NK-92 treated with Interleukin-12 subunit alpha and Interleukin-12 subunit beta, amount 100 ng/mL, for 24 hours (cell line): ENCODE results near the gene CNOT6L.

Source experiments
- DNase-seq: peaks from one replicate; lab custom pipeline; 2025; lab: John Stamatoyannopoulos, UW

The CNOT6L gene

DNA sequence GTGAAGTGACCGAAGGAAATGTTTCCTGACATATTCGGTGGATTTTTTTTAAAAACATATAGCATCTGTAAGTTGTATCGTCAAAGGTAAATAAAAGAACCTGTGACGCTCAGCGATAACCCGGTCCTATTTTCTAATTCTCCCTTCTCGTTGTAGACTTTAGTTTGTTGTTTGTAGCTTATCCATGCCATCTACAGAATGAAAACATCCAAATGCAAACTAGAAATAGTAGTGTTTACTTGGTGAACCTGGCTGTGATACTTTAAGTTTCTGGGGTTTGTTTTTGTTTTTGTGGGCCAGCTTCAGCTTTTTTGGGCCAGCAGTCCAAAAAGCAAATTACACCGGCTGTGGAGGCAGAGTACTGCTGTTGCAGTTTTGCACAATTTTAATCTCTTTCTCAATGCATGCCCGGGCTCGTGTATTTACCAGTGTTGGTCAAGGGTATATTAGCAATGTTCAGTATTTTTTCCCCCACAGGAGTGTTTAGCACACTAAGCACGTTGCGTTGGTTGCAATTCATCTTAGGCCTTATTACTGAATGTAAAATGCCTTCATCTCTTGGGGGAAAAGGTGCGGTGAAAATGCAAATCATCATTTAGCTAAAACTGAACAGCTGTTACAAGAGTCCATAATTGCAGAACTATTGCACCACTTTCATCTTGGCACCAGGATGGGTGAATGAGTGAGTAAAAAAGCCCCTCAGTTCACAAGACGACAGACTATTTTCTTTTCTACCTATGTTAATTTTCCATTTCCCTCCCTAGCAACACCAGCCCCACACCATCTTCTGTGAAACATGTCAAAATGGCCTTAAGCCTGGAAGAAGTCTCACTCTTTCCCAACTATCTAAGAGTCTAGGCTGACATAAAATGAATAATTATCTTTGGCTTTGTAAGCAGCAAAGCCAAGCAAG, 1.7 kb upstream of the CNOT6L start:
- peak; percentile 6 for DNase-seq

DNA sequence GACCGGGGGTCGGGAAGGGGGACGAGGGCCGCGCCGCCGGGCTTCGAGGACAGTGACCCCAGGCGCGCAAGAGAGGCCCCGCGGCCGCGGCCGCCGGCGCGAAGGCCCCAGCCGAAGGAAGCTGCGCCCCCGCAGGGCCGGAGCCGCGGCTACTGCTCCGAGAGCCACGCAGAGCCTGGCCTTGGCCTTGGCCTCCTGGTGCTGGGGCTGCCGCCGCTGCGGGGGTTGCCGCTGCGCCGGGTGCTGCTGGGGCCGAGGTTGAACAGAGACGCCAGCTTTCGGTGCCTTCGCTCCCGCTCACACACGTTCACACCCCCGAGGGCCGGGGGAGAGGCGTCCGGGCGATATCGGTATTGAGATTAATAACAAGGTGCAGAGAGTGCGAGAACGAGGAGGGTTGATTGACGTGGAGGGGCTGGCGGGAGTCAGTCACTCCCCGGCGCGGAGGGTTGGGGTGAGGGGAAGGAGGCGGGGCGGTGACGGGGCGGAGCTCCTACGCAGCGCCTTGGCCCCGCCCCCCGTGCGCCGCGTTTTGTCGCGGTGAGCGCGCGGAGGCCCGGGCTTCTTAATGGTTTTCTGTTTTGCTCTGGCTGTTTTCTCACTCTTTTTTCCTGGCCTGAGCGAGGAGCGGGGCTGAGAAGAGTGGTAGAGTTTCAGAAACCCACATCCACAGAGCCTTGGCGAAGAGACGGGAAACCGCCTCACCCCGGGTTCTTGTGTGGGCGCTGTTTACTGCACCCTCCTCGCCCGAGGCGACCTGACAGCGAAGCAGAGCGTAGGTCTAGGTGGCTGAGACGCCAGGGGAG, 878 bp upstream of the CNOT6L start:
- DNase-seq: peak; percentile 82

DNA sequence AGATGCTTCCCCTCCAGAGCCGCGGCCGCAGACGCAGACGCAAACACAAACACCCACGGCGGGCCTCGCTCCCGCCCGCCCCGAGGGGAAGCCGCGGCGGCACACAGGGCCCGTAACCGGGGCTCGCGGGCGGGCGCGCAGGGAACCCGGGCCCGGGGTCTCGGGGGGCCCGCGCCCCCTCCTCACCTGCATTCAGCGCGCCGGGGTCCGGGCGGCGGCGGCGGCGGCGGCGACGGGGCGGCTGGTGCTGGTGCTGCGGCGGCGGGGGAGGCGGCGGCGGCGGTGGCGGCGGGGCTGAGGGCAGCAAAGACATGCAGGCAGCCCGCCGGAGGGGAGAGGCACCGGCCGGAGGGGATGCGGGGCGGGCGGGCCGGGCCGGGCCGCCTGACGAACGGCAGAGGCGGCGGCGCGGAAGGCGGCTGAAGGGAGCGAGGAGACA, 255 bp upstream of the CNOT6L start:
- DNase-seq: no peak

DNA sequence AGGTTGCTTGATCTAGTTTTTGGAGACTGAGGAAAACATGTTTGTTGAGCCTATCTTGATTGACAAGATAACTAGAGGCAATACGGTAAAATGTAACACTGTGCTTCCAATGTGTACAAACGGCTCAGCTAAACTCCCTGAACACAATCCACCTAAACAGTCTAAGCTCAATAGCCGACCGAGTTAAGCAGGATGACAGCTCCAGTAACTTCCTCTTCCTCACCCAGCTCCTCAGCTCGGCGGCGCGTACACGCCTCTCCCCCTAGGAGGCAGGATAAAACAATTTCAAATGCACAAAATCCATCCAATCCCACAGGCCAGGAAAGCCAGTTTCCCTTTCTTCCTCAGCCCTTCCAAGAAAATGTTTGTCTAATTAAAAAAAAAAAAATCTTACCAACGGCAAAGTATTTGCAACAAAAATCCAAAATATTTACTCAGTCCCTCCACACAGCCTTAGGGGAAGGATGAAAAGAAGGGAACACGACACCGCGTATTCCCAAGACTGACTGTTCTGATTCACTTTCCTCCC, 1.0 kb downstream of the CNOT6L start:
- DNase-seq: peak; percentile 7

DNA sequence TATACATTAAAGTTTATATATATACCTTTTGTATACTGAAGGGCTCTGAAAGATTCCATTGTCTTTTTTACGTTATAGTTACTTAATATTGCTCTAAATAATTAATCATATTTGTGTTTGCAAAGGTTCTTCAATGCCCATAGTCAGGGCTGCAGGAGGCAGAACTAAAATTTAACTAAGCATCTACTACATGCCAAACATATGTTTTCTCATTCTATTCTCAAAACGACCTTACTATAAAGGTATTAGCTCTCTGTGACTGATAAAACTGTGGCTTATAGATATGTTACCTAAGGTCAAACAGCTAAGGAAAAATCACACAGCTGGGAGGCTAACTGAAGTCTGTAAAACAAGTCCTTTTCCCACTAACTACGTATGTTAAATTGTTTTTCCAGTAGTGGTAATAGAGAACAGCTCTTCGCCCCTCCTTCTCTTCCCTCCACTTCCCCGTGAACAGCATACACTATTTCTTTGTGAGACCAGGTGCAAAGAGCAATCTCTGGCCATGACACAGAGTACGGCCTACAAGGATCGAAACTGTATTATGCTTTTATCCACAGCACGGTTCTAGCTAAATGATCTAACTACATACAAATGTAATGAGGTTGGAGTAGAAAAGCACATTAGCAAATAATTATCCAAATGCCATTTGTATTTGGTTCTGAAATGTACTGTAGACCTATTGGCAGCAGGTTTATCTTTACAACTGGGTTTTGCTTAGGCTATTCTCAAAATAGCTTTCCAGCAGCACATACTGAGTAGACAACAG, 1.7 kb downstream of the CNOT6L start:
- no peak for DNase-seq

DNA sequence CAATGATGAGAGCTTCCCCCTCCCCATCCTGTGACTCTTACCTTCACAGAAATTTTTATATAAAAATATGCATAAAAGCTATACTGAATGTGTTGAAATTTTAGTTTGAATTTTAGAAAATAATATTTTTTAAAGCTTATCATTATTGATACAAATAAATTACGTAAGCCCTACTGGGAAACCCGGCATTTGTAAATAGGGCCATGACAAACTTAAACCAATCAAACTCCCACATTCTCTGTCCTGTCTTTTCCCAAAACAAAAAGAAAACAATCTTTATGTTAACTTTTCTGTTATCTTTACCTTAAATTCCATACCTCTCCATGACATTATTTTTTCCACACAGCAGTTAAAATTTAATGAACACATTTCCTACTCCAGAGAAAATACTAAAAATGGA, 2.6 kb downstream of the CNOT6L start:
- DNase-seq: no peak

DNA sequence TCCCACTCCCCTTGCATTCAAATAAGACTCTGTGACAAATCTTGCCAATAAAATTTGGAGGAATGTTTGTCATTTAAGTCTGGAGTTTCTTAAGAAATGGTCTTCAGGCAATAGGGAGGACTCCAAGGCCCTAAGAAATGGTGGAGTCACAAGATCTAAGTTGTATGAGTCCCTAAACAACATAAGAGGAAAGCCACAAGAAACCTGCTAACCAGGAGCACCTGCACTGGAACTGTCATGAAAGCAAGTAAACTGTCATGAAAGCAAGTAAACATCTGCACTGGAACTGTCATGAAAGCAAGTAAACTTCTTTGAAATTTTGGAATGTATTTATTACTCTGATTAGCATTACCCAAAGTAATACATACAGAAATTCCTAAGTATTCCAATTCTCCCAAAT, 3.5 kb downstream of the CNOT6L start:
- no peak for DNase-seq

DNA sequence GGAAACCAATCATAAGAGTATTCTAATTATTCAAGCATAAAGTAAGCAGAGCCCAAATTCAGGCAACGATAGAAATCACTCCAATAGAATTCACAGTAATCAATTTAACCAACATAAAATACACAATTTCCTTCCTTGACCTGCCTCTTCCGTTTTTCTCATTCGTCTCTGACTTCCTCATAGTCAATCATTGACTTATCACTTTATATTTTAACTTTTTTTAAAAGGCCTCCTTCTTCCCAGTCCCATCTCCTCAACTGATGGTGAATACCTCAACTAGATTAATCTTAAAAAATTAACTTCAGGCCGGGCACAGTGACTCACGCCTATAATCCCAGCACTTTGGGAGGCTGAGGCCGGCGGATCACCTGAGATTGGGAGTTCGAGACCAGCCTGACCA, 13.3 kb downstream of the CNOT6L start:
- no peak for DNase-seq

DNA sequence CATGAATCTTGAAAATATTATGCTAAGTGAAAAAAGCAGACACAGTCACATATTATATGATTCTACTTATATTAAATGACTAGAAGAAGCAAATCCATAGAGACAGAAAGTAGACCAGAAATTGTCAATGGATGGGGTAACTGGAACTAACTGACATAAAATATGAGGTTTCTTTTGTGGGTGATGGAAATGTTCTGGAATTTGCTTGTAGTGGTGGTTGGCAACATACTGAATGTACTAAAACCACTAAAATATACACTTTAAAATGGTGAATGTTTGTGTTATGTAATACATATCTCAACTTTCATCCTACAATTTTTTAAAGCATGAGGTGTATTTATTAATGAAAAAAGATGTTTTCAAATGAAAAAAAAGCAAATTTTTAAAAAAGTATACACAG, 14.7 kb downstream of the CNOT6L start:
- DNase-seq: no peak

DNA sequence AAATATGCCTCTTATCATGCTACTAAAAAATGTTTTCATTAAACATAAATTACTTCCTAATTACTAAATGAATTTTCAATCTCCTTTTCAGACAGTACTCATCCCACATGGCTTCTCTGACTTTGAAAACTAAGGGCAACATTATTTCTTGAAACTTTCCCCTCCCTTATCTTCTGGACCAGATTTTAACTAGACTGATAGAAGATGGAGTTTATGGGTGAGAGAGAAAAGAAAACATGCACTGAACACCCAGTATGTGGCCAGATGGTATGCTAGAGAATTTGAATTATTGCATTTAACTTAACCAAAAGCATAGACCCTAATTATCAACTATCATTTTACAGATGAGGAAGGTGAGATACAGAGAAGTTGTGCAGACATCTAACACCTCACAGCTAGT, 16.8 kb downstream of the CNOT6L start:
- no peak for DNase-seq

DNA sequence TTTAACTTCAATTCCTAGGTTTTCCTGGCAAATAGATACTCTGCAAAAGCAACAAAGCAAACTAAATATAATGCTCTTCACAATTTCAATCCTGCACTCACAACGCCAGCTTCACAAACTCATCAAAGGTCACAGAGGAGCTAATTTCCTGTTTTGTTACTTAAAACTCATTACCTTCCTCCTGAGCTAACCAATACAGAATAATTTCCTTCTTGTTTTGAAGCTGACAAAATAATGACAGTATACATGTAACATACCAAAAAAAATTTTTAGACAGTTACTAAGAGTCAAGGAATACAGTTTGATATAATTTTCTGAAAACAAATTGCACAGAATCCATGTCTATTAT, 17.9 kb downstream of the CNOT6L start:
- DNase-seq: no peak

DNA sequence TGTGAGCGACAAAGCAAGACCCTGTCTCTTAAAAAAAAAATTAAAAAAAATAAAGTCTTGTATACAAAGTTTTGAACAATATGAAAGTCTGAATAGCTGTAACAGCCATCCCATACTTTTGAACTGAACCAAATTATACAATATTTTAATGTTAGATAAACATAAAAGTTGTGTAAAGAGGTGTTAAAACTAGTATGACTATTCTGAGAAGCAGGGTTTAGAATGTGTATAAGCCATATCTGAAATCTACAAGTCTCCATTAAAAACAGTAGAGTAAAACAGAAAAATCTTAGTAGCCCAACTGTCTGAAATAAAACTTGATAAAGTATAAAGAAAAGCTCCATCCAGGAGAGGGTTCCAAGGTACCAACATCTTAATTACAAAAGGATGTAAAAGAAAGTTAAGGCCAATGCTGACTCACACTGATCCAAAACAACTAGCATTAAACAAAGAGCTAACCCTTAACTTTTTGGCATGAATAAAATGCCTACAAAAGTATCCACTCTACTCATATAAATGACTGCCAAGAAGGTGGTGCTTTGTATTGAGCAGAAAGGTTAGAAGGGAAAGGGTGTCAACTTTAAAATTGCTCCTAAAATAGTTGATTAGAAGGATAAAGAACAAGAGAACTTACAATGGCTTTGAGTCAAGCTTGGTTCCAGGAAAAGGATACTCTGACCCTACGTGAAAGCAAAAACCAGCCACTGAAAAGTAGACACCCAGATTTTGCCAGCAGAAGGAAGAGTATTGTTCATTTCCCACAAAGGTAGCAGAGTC, 18.5 kb downstream of the CNOT6L start:
- no peak for DNase-seq

DNA sequence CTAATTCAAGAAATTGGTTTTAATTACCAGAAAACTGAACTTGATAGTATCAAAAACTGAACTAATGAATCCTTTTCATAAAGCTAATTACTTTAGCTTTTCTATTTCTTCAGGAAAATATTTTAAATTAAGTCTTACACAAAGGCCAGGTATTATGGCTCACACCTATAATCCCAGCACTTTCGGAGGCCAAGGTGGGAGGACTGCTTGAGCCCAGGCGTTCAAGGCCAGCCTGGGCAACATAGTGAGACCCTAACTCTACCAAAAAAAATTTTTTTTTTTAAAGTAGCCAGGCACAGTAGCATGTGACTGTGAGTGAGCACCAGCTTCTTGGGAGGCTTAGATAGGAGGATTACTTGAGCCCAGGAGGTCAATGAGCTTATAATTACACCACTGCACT, 19.1 kb downstream of the CNOT6L start:
- no peak for DNase-seq

DNA sequence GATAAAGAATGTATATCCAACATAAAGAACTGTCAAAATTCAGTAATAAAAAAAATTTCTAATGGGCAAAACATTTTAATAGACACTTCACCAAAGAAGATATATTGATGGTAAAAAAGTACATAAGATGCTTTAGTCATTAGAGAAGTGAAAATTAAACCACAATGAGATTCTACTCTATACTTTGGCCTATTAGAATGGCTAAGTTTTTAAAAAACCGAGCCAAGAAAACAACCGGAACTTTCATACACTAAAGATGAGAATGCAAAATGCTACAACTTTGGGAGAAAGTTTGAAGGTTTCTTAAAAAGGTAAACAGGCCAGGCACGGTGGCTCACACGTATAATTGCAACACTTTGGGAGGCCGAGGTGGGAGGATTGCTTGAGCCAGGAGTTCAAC, 20.8 kb downstream of the CNOT6L start:
- no peak for DNase-seq

DNA sequence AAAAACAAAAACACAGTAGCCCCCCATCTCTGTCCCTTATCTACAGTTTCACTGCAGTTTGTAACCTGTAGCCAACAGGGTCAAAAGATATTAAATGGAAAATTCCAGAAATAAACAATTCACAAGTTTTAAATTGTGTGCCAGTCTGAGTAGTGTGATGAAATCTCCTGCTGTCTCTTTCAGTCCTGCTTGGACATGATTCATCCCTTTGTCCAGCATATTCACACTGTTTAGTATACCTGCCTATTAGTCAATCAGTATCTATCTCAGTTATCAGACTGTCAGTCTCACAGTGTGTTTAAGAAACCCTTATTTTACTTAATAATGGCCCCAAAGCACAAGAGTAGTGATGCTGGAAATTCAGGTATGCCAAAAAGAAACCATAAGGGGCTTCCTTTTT, 21.9 kb downstream of the CNOT6L start:
- DNase-seq: no peak

DNA sequence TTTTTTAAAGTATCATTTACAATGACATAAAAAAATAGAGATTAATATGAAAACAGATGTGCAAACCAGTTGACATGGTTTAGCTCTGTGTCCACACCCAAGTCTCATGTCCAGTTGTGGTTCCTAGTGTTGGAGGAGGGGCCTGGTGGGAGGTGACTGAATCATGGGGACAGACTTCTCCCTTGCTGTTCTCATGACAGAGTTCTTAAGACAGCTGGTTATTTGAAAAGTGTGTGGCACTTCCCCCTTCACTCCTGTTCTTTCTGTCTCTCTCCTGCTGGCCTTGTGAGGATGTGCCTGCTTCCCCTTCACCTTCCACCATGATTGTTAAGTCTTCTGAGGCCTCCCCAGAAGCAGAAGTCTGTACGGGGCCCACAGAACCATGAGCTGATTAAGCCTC, 23.8 kb downstream of the CNOT6L start:
- DNase-seq: no peak

DNA sequence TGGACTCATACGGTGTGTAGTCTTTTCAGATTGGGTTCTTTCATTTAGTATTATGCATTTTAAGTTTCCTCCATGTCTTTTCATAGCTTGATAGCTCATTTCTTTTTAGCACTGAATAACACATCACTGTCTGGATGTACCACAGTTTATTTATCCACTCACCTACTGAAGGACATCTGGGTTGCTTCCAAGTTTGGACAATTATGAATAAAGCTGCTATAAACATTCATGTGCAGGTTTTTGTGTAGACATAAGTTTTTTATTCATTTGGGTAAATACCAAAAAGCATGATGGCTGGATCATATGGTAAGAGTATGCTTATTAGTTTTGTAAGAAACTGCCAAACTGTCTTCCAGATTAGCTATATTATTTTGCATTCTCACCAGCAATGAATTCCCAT, 29.0 kb downstream of the CNOT6L start:
- no peak for DNase-seq

DNA sequence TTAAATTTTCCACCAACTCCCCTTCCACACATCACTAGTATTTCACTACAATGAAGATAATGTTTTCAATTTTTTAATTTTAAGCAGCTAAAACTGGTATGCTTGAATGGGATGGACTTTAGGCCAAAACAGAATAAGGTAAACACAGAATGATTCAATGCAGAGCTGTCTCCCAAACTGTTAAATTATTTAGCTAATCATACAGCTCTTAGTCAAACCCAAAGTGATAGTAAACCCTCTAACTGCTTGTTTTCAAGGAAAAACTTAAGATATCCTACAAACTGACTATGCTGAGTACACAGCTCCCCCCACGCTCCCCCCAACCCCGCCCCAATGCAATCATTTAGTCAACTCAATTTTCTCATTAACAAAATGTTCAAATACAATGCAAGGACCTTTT, 30.2 kb downstream of the CNOT6L start:
- DNase-seq: no peak

DNA sequence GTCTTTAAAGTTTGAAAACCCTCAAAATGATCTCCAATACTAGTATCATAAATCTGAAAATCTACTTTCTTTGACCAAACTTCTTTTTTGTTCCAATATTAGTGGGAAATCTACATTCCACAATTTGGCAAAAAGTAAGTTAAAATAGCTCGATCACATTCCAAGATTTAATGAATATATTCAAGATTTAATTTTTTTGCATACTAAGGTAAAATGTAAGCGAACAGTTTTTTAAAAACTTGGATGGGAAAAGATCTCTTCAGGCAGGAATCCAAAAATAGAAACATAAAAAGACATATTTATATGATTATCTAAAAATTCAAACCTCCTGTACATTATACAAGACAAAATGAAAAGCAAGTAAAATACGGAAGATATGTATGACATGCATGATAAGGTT, 31.2 kb downstream of the CNOT6L start:
- DNase-seq: no peak

DNA sequence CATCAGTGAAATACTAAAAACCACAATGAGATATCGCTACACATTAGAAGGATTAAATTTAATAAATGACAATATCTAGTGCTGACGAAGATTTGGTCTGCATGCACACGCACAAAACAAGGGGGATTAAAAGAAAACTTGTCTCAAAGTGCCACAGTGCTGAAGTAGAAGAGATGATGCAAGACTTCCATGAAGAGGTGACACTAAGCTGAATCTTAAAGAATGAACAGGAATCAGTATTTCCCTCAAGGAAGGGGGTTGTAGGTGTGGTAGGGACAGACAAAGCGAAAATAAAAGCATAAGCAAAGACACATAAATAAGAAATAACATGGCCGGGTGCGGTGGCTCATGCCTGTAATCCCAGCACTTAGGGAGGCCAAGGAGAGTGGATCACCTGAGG, 33.5 kb downstream of the CNOT6L start:
- no peak for DNase-seq

DNA sequence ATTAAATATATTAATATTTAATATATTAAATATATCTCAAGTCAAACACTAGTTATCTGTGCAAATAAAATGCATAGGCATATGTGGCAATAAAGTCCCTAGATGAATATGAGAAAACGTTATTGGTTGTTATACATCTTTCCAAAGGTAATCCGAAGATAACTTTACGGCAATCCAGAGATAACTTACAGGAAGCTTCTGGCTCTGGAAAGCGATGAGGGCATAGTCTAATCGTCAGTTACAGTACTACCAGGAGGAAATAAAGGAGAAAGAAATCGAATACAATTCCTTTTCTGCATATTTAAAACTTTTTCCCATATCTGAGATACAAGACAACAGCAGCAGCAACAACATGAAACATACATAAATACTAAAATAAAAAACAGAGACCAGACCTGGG, 35.3 kb downstream of the CNOT6L start:
- DNase-seq: no peak
